ENCODE measurements around the gene MAN1A2. TPM values are rescaled to one million over a fixed set of nuclear protein-coding genes. Genes with fewer than 3 reads are reported as not detected.

MAN1A2 gene
- total and polyA plus RNA-seq, 10 of the 15 experiments (the other 5 are each of a cell fraction or from before 2014, with no cell fraction given), result 2.8 to 23.6 (median 16.0) TPM

GRCh38 chr1:117452216-117452615 lies 85.0 kb downstream of the MAN1A2 start:
- DNase-seq (ENCODE audit: low read depth, low spot score), result no peak
- Histone ChIP-seq H3K36me3 (ENCODE audit: control insufficient read depth in 2 of 2, insufficient read depth in 2 of 2, low read length in 1 of 2) (no peaks in the 10 kb centered on the region; a peak in 1 of 4 replicates), H3K4me3 (no peak overlapping the region), H4K20me1 (ENCODE audit: control insufficient read depth, insufficient read depth) (no peaks in the 10 kb centered on the region), H2AFZ (ENCODE audit: control insufficient read depth, low read depth, low read length) (no peak overlapping the region), H3K9me3 (replicated peaks; ENCODE audit: control insufficient read depth, insufficient read depth, low read length) (no peaks in the 10 kb centered on the region; the same call in 2 of the 3 replicates), H3K79me2 (ENCODE audit: control insufficient read depth, insufficient read depth, low read length) (no peaks in the 10 kb centered on the region), H3K4me1 (ENCODE audit: control insufficient read depth, insufficient read depth, low read length) (no peaks in the 10 kb centered on the region), H3K4me2 (ENCODE audit: control insufficient read depth, insufficient read depth) (no peak overlapping the region), H3K27me3 (replicated peaks in 1 of 2; ENCODE audit: control insufficient read depth in 2 of 2, insufficient read depth in 2 of 2, low read length in 1 of 2) (no peaks in the 10 kb centered on the region), H3K27ac (ENCODE audit: control insufficient read depth, insufficient read depth) (no peak overlapping the region), H3K9ac (ENCODE audit: control insufficient read depth, insufficient read depth, low read length) (no peak overlapping the region)
- BruUV-seq (replicated peaks), result no TSS peak
- in situ Hi-C loops (cut with MboI) (no loop called here), intact Hi-C loops (cut with micrococcal nuclease; ENCODE audit: unreplicated experiment) (no loop called here)
- ChIA-PET CTCF (no interaction called here), POLR2A (no interaction called here), RAD21 (ENCODE audit: unreplicated experiment) (no interaction called here), SMC1A (ENCODE audit: uncharacterized antibody, unreplicated experiment) (no interaction called here)
- FAIRE-seq, result no peak
- no peak for TF ChIP-seq PKNOX1 (IDR thresholded peaks at IDR 0.05)
- no peak for TF ChIP-seq LARP7 (IDR thresholded peaks at IDR 0.05)
- no peak for TF ChIP-seq ZNF687 (IDR thresholded peaks at IDR 0.05)
- TF ChIP-seq TARDBP (IDR thresholded peaks at IDR 0.05; ENCODE audit: borderline replicate concordance), result no peak
- no peak for TF ChIP-seq NR2C1 (IDR thresholded peaks at IDR 0.05)
- ATAC-seq, result no peak
- WGBS (ENCODE audit: insufficient coverage, insufficient replicate concordance, low lambda C conversion rate, missing lambda C conversion rate), result no CpG with 5 or more reads among the region's 3 CpGs
